ENCODE measurements around the gene RNF115.
"Not testable (repeated sequence)": the region's sequence is repeated elsewhere in the genome, so short reads cannot be mapped to it uniquely, and the experiment has no call there.

RNF115 gene

DNA sequence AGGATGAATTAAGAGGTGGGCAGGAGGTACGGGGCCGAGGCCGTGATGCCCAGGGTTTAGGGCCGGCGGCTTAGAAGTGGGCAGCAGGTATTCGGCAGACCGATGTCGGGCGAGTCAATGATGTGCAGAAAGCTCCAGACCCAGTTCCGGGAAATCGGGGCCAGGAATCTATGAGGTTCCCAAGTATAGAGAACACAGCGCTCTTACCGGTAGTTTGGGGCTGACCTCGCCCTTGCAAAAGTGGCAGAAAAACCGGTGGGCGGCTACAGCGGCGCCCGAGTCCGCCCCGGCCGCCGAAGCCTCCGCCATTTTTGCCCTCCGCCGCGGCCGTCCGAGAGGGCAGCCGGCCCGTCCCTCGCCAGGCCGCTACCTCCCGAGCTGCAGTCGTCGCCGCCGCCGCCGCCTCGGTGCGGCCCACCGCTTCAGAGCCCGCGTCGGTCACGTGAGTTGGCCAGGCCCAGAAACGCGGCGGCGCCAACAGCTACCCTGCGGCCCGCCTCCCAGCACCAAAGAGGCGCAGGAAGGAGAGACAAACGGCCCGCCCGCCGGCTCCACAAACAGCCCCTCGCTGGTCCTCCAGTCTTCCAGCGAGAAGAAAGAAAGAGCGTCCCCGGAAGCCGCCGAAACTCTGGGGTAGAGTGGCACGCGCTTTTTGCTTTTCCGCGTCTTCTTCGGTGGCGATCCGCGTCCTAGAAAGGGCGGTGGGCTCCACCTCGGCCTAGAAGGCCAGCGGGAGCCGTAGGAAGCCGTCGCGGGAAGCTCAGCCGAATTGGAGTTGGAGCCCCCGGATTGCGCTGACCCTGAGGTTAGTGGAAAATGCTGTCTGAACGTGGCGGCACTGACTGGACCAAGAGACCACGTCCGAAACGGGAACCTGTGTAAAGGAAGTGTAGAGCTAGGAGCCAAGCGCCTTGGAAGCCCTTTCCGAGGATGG lies at the start of gene RNF115, which contains the start of gene POLR3C:
RNF115 (minus strand) TSS at position 531 of the 934 bp plus-strand sequence; CDS start at position 309, 222 bp downstream.
POLR3C (plus strand) TSS at position 636 of the 934 bp plus-strand sequence. CDS start 1,577 bp downstream, outside the sequence.
- FAIRE-seq (peak; percentile 69), DNase-seq (ENCODE audit: extremely low spot score, insufficient read length, low read depth) (peak; percentile 79)

DNA sequence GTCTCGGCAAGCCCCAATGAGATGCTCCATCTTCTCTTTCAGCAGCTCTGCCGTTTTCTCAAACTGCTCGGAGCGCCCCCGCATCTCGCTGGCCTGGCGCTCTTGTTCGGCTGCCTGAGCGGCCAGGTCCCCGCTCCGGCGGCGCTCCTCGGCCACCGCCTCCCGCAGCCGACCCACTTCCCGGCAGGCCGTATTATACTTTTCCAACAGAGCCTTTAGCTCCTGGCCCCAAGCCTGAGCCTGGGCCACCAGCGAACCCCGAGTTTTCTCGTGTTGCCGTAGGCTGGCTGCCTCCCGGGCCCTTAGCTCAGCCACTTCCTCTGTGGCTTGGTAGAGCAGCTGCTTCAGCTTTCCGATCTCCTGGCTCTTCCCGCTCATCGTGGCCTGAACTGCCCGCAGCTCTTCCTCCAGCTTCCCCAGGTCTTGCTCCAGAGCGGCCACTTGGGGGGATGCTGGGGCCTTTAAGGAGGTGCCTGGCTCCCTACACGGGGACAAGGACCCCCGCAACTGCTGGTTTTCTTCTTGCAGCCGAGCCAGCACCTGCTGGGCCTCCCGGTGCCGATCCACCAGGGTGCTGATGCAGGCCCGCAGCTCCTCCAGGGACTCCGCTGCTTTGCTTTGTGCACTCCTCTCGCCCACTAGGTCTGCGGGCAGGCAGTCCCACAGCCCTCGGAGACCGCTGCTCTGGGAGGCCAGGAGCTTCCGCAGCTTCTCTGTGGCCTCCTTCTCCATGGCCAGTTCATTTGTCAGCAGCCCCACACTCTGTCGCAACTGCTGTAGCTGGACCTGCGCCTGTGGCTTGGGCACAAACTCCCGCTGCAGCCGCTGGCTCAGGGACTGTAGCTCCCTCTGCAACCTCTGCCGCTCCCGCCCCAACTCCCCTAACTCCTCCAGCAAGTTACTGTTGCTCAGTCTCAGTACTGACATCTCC lies 48.4 kb upstream of the RNF115 start:
- DNase-seq (ENCODE audit: extremely low spot score, insufficient read length, low read depth) (peak; percentile 12), FAIRE-seq (peak; percentile 59)

DNA sequence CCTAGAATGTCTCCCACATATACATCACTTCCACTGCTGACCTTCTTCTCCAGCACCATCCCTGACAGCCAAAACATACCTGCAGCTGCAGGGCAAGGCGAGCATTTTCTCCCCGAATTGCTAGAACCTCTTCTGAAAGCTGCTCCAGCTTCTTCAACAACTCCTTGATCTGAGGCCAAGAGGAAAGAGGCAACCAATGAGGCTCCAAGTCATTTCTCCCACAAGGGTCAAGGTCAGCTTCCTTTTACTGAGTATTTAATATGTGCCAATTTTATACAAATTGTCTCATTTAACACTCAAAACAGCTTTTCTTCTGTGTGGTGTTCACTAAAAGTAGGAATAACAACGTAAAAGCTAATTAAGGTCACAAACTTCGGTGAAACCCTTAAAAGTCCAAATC lies 44.3 kb upstream of the RNF115 start:
- DNase-seq (ENCODE audit: extremely low spot score, insufficient read length, low read depth) (no peak), FAIRE-seq (no peak)

DNA sequence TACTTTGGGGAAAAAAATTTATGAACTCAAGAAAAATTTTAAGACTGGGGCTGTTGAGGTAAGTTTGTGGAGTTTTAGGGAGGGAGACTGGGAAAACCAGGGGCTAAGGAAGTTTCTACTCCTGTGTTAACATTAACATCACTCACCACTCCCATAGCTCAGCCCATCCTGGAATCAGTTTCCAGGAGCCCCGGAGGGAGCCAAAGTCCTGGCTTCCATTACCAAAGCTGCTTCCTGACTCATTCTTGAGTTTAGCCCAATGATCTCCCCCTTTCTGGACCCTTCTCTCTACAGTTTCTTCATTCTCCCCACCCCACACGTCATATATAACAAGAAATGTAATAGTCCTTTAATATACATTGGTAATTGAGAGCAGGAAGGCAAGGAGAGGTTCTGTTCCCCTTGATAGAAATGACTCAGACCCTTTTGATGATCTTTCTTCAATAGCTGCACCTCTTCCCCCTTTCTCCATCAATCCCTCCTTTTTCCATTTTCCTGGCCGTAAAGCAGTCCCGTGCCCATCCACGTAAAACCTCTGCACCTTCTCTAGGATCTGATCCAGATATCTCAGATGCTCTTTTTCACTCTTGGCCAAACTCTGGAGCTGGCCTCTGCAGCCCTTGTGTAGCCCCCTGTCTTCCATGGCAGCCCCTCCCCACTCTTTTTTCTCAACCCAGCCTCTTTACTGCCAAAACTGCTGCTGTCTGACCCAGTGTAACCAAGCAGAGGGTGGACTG lies 39.6 kb upstream of the RNF115 start:
- FAIRE-seq (no peak), DNase-seq (ENCODE audit: extremely low spot score, insufficient read length, low read depth) (no peak)

DNA sequence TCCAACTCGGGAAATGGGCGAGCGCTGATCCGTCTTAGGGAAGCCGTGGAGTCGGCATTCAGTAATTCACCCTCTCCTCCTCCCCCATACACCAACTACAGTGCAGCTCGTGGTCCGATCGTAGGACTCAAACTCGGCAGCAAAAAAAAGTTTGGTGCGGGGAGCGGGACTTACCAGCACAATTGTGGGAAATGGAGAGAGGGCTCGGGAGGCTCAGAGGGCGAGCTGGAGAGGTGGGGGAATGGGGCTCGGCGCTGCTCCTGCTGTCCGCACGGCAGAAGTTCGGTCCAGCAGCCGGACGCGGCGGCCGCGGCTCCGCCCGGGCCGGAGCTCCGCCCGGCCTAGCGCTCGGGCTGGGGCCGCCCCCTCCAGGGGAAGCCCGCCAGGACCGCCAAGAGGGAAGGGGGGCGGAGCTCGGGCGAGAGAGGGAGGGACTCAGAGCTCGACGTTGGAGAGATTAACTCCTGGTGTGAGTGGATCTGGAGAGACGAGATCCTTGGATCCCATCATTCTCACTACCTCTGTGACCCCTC lies 35.7 kb upstream of the RNF115 start:
- FAIRE-seq (peak; percentile 87), DNase-seq (ENCODE audit: extremely low spot score, insufficient read length, low read depth) (peak; percentile 81)

DNA sequence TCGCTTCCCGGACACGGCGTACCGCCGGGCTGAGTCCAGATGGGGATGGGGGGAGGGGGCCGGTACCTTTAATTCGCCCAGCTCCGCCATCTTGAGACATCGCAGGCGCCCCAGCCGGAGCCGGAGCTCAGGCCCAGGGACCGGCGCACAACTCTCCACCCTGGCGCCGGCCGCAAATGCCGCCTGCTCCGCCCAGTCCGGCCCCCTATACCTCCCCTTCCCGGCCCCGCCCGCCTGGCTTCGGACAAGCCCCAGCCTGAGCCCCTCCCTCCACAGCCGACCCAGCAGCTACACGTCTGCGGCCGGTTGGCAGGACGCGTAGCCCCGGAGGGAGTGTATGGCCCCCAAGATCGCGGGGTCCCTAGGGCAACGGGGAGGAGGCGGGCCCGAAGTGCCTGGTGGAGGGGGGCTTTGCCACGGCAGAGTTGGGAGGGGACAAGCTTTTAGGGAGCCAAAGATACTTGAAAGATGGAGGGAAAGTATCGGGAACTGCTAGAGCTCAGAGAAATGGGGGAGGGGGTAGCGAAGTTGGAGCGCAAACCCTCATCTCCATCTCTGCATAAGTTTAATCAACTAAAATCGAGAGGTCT lies 35.1 kb upstream of the RNF115 start, which contains the start of gene PIAS3:
PIAS3 (minus strand) TSS at position 181 of the 590 bp plus-strand sequence; CDS start at position 90, 91 bp downstream.
- peak; percentile 95 for DNase-seq (ENCODE audit: extremely low spot score, insufficient read length, low read depth)
- FAIRE-seq, result peak; percentile 89

DNA sequence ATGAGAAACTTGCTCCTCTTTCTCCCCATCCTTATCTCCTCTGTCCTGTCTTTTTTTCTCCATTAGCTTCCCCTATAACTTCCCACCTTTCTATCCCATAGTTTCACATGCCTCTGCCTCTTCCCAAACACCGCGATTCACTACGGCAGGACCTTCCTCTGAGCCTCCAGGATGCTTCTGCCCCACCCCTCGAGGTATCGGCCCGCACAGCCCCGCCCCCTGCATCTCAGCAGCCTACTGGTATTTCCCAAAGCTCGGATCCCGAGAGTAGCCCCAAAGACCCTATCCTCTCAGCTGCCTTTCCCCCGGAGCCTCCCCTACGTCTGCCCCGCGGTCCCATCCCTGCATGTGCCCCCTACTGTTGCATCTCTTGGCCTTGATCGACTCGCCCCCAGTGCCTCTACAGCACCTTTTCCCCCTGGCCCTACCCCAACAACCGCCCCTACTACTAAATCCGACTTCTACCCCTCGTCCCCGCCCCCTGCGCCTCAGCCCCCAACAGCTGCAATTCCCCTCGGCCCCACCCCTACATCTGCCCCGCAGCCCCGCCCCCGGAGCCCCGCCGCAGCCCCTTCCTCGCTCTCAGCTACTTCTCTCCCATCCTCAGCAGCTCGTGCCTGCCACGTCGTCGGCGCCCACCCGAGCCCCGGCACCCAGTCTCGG lies 34.5 kb upstream of the RNF115 start:
- DNase-seq (ENCODE audit: extremely low spot score, insufficient read length, low read depth) (no peak), FAIRE-seq (peak; percentile 66)

DNA sequence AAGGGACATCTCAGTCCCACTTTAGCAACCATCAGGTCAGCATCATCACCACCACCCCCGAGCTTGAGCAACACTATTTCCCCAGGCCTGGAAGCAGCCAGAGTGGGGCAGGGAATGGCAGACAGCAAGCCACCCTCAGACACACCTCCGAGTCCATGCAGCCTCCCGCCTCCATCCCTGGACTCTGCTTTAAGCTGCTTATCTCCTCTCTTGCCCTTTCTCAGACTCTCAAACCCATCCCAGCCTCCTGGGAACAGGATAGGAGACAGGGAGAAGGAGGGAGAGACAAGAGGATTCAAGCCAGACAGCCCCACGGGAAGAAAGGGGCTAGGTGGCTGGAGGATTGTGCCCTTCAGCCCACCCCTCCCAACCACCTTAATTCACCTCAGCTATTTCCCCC lies 33.3 kb upstream of the RNF115 start:
- no peak for FAIRE-seq

DNA sequence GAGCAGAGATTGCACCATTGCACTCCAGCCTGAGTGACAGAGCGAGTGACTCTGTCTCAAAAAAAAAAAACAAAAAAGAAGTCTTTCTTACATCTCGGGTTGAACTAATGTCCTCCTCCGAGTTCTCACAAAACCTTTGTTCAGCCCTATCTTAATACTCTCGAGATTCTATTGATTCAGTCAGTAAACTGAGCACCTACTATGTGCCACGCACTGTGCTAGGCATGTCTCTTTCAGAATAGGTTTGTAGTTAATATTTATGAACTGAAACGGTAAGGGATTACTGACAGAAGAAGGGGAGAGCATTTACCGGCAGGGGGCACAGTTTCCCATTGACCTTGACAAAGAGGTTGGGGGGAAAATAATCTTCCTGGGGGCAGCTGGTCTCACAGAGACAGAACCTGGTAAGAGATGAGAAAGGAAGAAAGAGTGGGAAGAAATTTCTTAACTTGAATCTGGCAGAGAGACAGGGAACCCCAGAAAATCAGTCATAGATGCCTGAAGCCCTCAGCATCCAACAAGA lies 31.6 kb upstream of the RNF115 start:
- DNase-seq (ENCODE audit: extremely low spot score, insufficient read length, low read depth), result no peak
- no peak for FAIRE-seq

More for the DNA sequence above, 33.3 kb upstream of the RNF115 start:
- no peak for DNase-seq (ENCODE audit: extremely low spot score, insufficient read length, low read depth)

DNA sequence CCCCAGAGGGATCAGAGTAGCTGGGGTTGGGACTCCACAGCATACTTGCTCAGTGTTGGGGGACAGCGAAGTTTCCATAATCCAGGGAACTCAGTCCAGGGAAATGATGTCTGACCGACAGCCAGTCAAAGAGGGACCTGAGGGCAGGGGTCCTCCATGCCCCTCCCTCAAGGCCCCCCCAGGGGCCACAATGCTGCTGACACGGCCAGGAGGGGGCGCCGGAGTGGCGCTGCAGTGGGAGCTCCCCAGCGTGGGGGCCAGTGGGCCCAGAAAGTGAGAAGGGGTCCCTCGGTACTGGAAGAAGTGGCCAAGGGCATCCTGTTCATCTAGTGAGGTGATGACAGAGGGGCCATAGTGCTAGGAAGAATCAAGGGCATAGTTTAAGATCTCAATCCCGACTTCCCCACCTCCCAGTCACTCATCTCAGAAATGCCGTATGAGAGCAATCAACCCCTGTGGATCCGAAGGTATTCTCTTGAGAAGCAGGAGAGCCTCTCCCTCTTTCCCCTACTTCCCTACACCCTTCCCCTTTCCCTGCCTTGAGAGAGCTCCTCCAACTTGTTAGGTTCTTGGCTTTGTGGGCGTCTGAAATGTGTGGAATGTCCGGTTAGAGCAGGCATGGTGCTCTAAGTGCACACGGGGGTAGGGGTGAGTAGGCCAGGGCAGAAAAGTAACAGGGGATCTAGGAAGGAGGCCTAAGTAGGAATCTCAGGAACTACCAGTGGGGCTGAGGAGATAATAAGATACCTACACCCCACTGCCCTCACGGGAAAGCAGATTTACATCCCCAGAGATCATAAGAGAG lies 25.7 kb upstream of the RNF115 start:
- DNase-seq (ENCODE audit: extremely low spot score, insufficient read length, low read depth), result no peak
- no peak for FAIRE-seq

DNA sequence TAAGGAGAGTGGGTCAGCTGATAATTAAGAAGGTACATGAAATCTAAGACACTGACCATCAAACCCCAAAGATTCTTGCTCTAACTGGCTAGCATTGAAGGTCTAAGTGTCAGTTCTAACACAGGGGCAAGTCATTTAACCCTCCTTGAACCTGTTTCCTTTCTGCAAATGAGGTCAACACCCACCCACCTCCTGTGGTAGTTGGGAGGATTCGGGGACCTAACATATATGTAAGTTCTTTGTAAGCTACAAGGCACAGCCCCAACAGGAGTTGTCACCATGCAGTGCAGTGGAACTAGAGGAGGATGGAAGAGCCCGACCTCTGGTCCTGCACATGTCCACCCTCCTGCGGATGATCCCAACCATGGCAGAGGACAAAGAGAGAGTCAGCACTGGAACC lies 23.9 kb upstream of the RNF115 start:
- FAIRE-seq (no peak), DNase-seq (ENCODE audit: extremely low spot score, insufficient read length, low read depth) (no peak)

DNA sequence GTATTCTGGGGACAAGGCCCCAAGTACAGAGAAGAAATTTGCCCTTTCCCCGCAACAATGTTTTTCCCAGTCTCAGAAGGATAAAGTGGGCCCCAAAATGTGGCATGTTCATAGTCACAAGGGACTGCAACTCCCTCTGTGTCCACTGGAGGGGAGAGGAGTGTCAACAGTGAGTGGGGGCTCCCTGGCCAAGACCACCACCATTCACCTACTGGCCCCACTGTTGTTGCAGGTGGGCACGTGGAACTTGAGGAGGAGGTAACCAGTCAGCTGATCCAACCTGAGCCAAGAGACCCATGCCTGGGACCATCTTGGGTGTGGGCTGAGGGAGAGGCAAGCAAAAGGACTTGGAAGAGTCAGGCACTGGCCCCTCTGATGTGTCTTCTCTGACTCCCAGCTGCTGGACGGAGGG lies 22.3 kb upstream of the RNF115 start:
- FAIRE-seq (peak; percentile 35), DNase-seq (ENCODE audit: extremely low spot score, insufficient read length, low read depth) (no peak)

DNA sequence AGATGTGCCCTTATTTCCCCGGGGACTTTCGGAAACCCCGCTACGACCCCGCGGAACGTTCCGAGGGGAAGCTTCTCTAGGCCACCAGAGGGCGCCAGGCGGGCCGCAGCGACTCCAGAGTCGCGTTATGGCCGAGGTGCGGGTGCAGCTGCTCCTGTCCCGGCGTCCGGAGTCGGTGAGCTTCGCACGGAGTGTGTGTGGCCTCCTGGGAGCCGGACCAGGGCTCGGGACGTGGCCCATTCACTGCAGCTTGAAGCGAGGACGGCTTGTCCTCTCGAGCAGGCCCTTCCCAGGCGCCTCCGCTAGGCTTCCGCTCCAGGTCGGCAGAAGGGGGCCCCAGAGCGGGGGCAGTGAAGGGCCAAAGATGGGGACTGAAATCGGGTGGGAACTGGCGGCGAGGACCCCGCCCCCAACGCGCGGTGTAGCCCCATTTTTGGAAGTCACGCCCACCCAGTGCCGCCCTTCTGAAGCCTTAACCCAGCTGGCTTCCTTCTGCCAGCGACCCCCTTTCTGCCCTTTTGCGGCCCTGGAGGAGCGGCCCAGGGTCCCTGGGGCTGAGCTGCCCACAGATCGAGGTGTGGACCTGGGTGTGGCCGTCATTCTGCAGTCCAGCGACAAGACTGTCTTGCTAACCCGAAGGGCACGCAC lies 21.7 kb upstream of the RNF115 start, which contains the start of gene NUDT17:
NUDT17 (plus strand) TSS at position 117 of the 648 bp plus-strand sequence; CDS start at position 128, 11 bp downstream.
- DNase-seq (ENCODE audit: extremely low spot score, insufficient read length, low read depth) (peak; percentile 76), FAIRE-seq (peak; percentile 26)

DNA sequence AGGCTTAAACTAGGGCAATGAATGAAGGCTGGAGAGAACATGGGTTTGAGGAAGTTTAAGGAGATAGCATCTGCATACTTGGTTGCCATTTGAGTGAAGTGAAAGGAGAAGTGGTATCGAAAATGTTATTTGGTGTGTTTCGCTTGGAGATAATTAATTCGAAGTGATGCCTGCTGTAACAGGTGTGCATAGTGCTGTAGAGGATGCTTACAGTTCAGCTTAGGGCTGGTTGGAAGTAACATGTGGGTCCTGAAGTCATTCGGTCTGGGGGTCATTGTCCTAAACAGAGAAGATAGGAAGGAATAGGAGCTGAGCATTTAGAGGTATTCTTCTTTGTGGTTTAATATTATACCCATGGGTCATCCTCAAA lies 21.2 kb upstream of the RNF115 start:
- FAIRE-seq (peak; percentile 78), DNase-seq (ENCODE audit: extremely low spot score, insufficient read length, low read depth) (peak; percentile 54)

DNA sequence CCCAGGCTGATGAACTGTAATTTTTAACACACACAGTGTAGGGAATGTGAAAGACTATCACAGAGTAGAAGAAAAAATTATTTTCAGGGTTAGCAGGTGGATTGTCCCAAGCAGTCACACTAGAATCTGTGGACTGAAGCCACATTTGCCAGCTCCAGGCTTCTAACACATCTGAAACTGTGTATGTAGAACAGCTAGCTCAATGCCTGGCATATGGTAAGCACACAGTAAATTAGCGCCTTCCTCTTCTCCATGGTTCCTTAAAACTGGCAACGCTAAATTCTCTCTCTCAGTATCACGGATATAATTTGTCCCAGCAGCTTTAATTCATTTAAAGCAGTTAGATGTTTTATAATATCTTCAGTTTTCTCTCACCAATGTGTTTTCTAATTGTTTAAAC lies 19.1 kb upstream of the RNF115 start:
- DNase-seq (ENCODE audit: extremely low spot score, insufficient read length, low read depth) (no peak), FAIRE-seq (no peak)

DNA sequence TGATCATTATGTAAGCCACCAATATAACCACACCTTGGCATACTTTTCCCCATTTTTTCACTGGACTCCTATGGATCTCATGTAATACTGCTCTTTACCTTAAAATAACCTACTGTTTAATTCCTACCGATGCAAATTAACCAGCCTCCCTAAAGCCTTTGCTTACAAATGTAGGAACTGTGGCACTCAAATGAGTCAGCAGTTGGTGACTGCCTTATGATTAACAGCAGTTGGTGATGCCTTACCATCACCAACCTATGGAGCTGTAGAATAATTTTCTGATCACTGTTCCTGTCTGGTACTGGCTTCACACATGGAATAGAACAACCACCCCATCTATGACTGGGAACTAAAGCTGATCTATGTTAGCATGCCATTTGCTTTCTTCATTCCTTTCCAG lies 13.8 kb upstream of the RNF115 start:
- FAIRE-seq, result no peak
- no peak for DNase-seq (ENCODE audit: extremely low spot score, insufficient read length, low read depth)

DNA sequence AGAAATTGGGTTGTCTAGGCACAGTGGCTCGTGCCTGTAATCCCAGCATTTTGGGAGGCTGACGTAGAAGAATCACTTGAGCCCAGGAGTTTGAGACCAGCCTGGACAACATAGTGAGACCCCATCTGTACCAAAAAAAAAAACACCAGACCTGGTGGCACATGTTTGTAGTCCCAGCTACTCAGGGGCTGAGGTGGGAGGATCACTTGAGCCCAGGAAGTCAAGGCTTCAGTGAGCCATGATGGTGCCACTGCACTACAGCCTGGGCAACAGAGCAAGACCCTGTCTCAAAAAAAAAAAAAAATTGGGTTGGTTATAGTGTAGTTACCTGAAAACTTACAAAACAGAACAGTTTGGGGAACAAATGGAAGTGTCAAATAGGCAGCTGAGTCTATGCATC lies 6.9 kb upstream of the RNF115 start:
- not testable (repeated sequence) for DNase-seq (ENCODE audit: extremely low spot score, insufficient read length, low read depth); FAIRE-seq
